Measurements from ENCODE around the gene PLXNB1.

PLXNB1 gene

GRCh38 chr3:48367201-48367600 is 62.7 kb downstream of the PLXNB1 start:
- H3K27me3 ChIP-seq (ENCODE audit: insufficient read depth, low read depth) = no peaks in the 10 kb centered on the region
- no peaks in the 10 kb centered on the region for H3K36me3 ChIP-seq (ENCODE audit: insufficient read depth)
- H3K9ac ChIP-seq = no peak overlapping the region
- TF ChIP-seq CTCF (conservative IDR thresholded peaks at IDR 0.05; ENCODE audit: low read depth, low read length) = no peak
- no peak overlapping the region for H3K27ac ChIP-seq
- H2AFZ ChIP-seq (ENCODE audit: low read depth) = no peak overlapping the region
- H3K4me1 ChIP-seq (ENCODE audit: low read depth, poor library complexity, severe bottlenecking) = no peaks in the 10 kb centered on the region
- H4K20me1 ChIP-seq (ENCODE audit: insufficient read depth) = no peaks in the 10 kb centered on the region
- no peak overlapping the region for H3K4me2 ChIP-seq
- H3K79me2 ChIP-seq (ENCODE audit: insufficient read depth, low read depth) = no peaks in the 10 kb centered on the region
- H3K4me3 ChIP-seq (IDR thresholded peaks at IDR 0.05; ENCODE audit: insufficient read depth, low read depth, low read length) = no peak overlapping the region

GRCh38 chr3:48364840-48365239 is 65.0 kb downstream of the PLXNB1 start:
- Histone ChIP-seq H4K20me1 (ENCODE audit: insufficient read depth) (no peaks in the 10 kb centered on the region), H3K9ac (no peak overlapping the region), H3K36me3 (ENCODE audit: insufficient read depth) (no peaks in the 10 kb centered on the region), H3K4me2 (no peak overlapping the region), H3K4me1 (ENCODE audit: low read depth, poor library complexity, severe bottlenecking) (no peaks in the 10 kb centered on the region), H3K27me3 (ENCODE audit: insufficient read depth, low read depth) (no peaks in the 10 kb centered on the region), H3K27ac (no peak overlapping the region), H3K79me2 (ENCODE audit: insufficient read depth, low read depth) (no peaks in the 10 kb centered on the region), H2AFZ (ENCODE audit: low read depth) (no peak overlapping the region), H3K4me3 (IDR thresholded peaks at IDR 0.05; ENCODE audit: insufficient read depth, low read depth, low read length) (no peak overlapping the region)
- no peak for TF ChIP-seq CTCF (conservative IDR thresholded peaks at IDR 0.05; ENCODE audit: low read depth, low read length)

GRCh38 chr3:48361928-48362327 is 68.0 kb downstream of the PLXNB1 start:
- H2AFZ ChIP-seq (ENCODE audit: low read depth) = no peak overlapping the region
- no peak for TF ChIP-seq CTCF (conservative IDR thresholded peaks at IDR 0.05; ENCODE audit: low read depth, low read length)
- no peaks in the 10 kb centered on the region for H3K36me3 ChIP-seq (ENCODE audit: insufficient read depth)
- H3K27me3 ChIP-seq (ENCODE audit: insufficient read depth, low read depth) = no peaks in the 10 kb centered on the region
- H3K4me3 ChIP-seq (IDR thresholded peaks at IDR 0.05; ENCODE audit: insufficient read depth, low read depth, low read length) = no peak overlapping the region
- no peak overlapping the region for H3K9ac ChIP-seq
- no peaks in the 10 kb centered on the region for H4K20me1 ChIP-seq (ENCODE audit: insufficient read depth)
- no peaks in the 10 kb centered on the region for H3K4me1 ChIP-seq (ENCODE audit: low read depth, poor library complexity, severe bottlenecking)
- H3K79me2 ChIP-seq (ENCODE audit: insufficient read depth, low read depth) = no peaks in the 10 kb centered on the region
- no peak overlapping the region for H3K27ac ChIP-seq
- H3K4me2 ChIP-seq = no peak overlapping the region

GRCh38 chr3:48356419-48356818 is 73.5 kb downstream of the PLXNB1 start:
- no peak overlapping the region for H2AFZ ChIP-seq (ENCODE audit: low read depth)
- no peaks in the 10 kb centered on the region for H3K27me3 ChIP-seq (ENCODE audit: insufficient read depth, low read depth)
- no peak overlapping the region for H3K9ac ChIP-seq
- no peaks in the 10 kb centered on the region for H3K4me1 ChIP-seq (ENCODE audit: low read depth, poor library complexity, severe bottlenecking)
- no peaks in the 10 kb centered on the region for H4K20me1 ChIP-seq (ENCODE audit: insufficient read depth)
- no peak for TF ChIP-seq CTCF (conservative IDR thresholded peaks at IDR 0.05; ENCODE audit: low read depth, low read length)
- no peak overlapping the region for H3K4me2 ChIP-seq
- H3K27ac ChIP-seq = no peak overlapping the region
- no peaks in the 10 kb centered on the region for H3K36me3 ChIP-seq (ENCODE audit: insufficient read depth)
- no peak overlapping the region for H3K4me3 ChIP-seq (IDR thresholded peaks at IDR 0.05; ENCODE audit: insufficient read depth, low read depth, low read length)
- H3K79me2 ChIP-seq (ENCODE audit: insufficient read depth, low read depth) = no peaks in the 10 kb centered on the region

- Histone ChIP-seq H3K9ac (no peak overlapping the region), H3K27me3 (ENCODE audit: insufficient read depth, low read depth) (no peaks in the 10 kb centered on the region), H3K36me3 (ENCODE audit: insufficient read depth) (no peaks in the 10 kb centered on the region), H3K27ac (no peak overlapping the region), H3K4me1 (ENCODE audit: low read depth, poor library complexity, severe bottlenecking) (no peaks in the 10 kb centered on the region), H2AFZ (ENCODE audit: low read depth) (no peak overlapping the region), H4K20me1 (ENCODE audit: insufficient read depth) (no peaks in the 10 kb centered on the region), H3K79me2 (ENCODE audit: insufficient read depth, low read depth) (no peaks in the 10 kb centered on the region), H3K4me2 (no peak overlapping the region), H3K4me3 (IDR thresholded peaks at IDR 0.05; ENCODE audit: insufficient read depth, low read depth, low read length) (no peak overlapping the region)
- TF ChIP-seq CTCF (conservative IDR thresholded peaks at IDR 0.05; ENCODE audit: low read depth, low read length) = no peak
Observed at GRCh38 chr3:48353987-48354386, 75.9 kb downstream of the PLXNB1 start.

Data from KMS-11 (cell line).